ENCODE data around the gene ZNHIT1. TPM values are rescaled to one million over a fixed set of nuclear protein-coding genes. Genes with fewer than 3 reads are reported as not detected.

ZNHIT1 gene
- polyA plus RNA-seq, 1 donor (not counting 4 experiments of a cell fraction or from before 2014, with no cell fraction given): 46.4 TPM

DNA sequence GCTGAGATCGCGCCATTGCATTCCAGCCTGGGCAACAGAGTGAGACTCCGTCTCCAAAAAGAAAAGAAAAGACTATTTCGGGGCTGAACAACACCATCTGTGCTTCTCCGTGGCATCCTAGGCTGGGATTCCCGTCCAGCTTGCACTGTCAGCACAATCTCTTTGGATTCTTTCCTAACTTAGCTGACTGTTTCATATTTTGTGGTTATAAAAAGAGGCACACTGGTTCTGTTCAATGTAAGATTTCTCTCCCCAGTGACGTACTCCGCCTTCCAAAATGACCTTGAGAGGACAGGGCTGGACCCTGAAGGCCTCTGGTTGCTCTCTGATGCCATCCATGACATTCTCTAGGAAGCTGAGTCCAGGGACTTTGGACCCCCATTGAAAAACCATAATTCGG is 8.8 kb downstream of the ZNHIT1 start:
- Histone ChIP-seq H3K4me3 (ENCODE audit: control insufficient read depth in 2 of 3, extremely low read depth in 1 of 3, insufficient read depth in 2 of 3, low read depth in 1 of 3, low read length in 3 of 3) (no peak overlapping the region), H3K27me3 (ENCODE audit: control insufficient read depth, extremely low read depth, insufficient read depth, low read length) (no peaks in the 10 kb centered on the region), H3K36me3 (ENCODE audit: control insufficient read depth in 2 of 2, extremely low read depth in 1 of 2, insufficient read depth in 2 of 2, low read length in 2 of 2) (peaks cover 15 to 34% of the 10 kb centered on the region in 2 experiments), H3K4me1 (ENCODE audit: control insufficient read depth, extremely low read depth, insufficient read depth, low read length) (peaks cover 3% of the 10 kb centered on the region), H3K9ac (ENCODE audit: control insufficient read depth, extremely low read depth, insufficient read depth, low read length) (no peak overlapping the region), H4K20me1 (ENCODE audit: control insufficient read depth, extremely low read depth, insufficient read depth, low read length) (no peaks in the 10 kb centered on the region), H3K27ac (ENCODE audit: control insufficient read depth, insufficient read depth, low read length) (no peak overlapping the region), H3K79me2 (ENCODE audit: control insufficient read depth, insufficient read depth, low read length) (peaks cover 11% of the 10 kb centered on the region), H2AFZ (ENCODE audit: control insufficient read depth, low read length) (no peak overlapping the region), H3K4me2 (ENCODE audit: control insufficient read depth, extremely low read depth, insufficient read depth, low read depth, low read length) (no peak overlapping the region), H3K9me1 (ENCODE audit: control insufficient read depth, extremely low read depth, insufficient read depth, low read length) (no peaks in the 10 kb centered on the region), H3K9me3 (ENCODE audit: control insufficient read depth, low read depth, low read length) (no peaks in the 10 kb centered on the region)
- DNase-seq (ENCODE audit: low read depth, low spot score) (no peak), FAIRE-seq (no peak)
- TF ChIP-seq CTCF (optimal IDR thresholded peaks at IDR 0.05 in 1 of 3, IDR thresholded peaks at IDR 0.05 in 1 of 3, conservative IDR thresholded peaks at IDR 0.05 in 1 of 3; ENCODE audit: extremely low read depth in 1 of 3, insufficient read depth in 2 of 3, low read length in 3 of 3): no peak
- no peak for TF ChIP-seq EZH2 (IDR thresholded peaks at IDR 0.05; ENCODE audit: low read length)
- dilution Hi-C loops (cut with MboI; ENCODE audit: extremely low pct_ligation_motif_present, low sequenced_read_pairs): no loop called here

DNA sequence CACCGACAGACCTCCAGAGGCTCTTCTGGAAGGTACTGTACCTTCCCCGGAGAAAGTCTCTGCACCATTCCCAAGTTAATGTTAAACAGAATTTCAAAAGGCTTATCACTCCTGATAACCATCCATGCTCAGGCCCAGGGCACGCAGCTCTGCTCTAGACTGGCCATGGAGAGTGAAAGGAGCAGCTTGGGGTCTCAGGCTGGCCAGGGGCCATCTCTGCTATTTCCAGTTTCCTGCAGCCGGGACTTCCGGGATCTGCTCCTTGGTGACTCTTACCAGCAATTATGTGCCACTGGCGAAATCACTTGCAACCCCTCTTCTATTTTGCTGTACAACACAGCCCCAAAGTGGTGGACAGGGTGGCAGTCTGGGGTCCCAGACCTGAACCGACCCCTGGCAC is 13.7 kb downstream of the ZNHIT1 start:
- Histone ChIP-seq H3K9me3 (ENCODE audit: control insufficient read depth, low read depth, low read length) (no peaks in the 10 kb centered on the region), H3K9ac (ENCODE audit: control insufficient read depth, extremely low read depth, insufficient read depth, low read length) (peak overlapping the region; percentile 70), H3K79me2 (ENCODE audit: control insufficient read depth, insufficient read depth, low read length) (no peaks in the 10 kb centered on the region), H3K36me3 (ENCODE audit: control insufficient read depth in 2 of 2, extremely low read depth in 1 of 2, insufficient read depth in 2 of 2, low read length in 2 of 2) (peaks cover 4 to 13% of the 10 kb centered on the region in 2 experiments), H3K4me2 (ENCODE audit: control insufficient read depth, extremely low read depth, insufficient read depth, low read depth, low read length) (peak overlapping the region; percentile 83), H3K4me3 (ENCODE audit: control insufficient read depth in 2 of 3, extremely low read depth in 1 of 3, insufficient read depth in 2 of 3, low read depth in 1 of 3, low read length in 3 of 3) (peak overlapping the region in 1 of 3 experiments; percentile 67), H3K9me1 (ENCODE audit: control insufficient read depth, extremely low read depth, insufficient read depth, low read length) (no peaks in the 10 kb centered on the region), H2AFZ (ENCODE audit: control insufficient read depth, low read length) (no peak overlapping the region), H4K20me1 (ENCODE audit: control insufficient read depth, extremely low read depth, insufficient read depth, low read length) (no peaks in the 10 kb centered on the region), H3K27me3 (ENCODE audit: control insufficient read depth, extremely low read depth, insufficient read depth, low read length) (no peaks in the 10 kb centered on the region), H3K27ac (ENCODE audit: control insufficient read depth, insufficient read depth, low read length) (peak overlapping the region; percentile 36), H3K4me1 (ENCODE audit: control insufficient read depth, extremely low read depth, insufficient read depth, low read length) (peaks cover 8% of the 10 kb centered on the region)
- DNase-seq (ENCODE audit: low read depth, low spot score): no peak
- dilution Hi-C loops (cut with MboI; ENCODE audit: extremely low pct_ligation_motif_present, low sequenced_read_pairs): no loop called here
- TF ChIP-seq CTCF (optimal IDR thresholded peaks at IDR 0.05 in 1 of 3, IDR thresholded peaks at IDR 0.05 in 1 of 3, conservative IDR thresholded peaks at IDR 0.05 in 1 of 3; ENCODE audit: extremely low read depth in 1 of 3, insufficient read depth in 2 of 3, low read length in 3 of 3): no peak
- no peak for TF ChIP-seq EZH2 (IDR thresholded peaks at IDR 0.05; ENCODE audit: low read length)
- FAIRE-seq: no peak
